Nephron progenitor cell (in vitro differentiated cells): ENCODE measurements around the gene HIP1R.
"Not testable (repeated sequence)": the region's sequence is repeated elsewhere in the genome, so short reads cannot be mapped to it uniquely, and the experiment has no call there.

Source experiments
- DNase-seq: peaks from one replicate; pipeline ENCODE4 v3.0.0; 2021
- H3K27ac Mint-ChIP-seq: 2 replicates; pipeline ENCODE4 v1.8.0; 2021; ENCODE audit warnings: mild to moderate bottlenecking, moderate library complexity, mixed read lengths
- H3K27me3 Mint-ChIP-seq: 2 replicates; pipeline ENCODE4 v1.8.0; 2021; ENCODE audit warnings: mild to moderate bottlenecking, low read depth, mixed read lengths; ENCODE audit not compliant: poor library complexity
- H3K36me3 Mint-ChIP-seq: 2 replicates; pipeline ENCODE4 v1.8.0; 2021; ENCODE audit warnings: low read depth, mixed read lengths
- H3K4me1 Mint-ChIP-seq: 2 replicates; pipeline ENCODE4 v1.8.0; 2021; ENCODE audit warnings: mixed read lengths
- H3K4me3 Mint-ChIP-seq: 2 replicates; pipeline ENCODE4 v1.8.0; 2021; ENCODE audit warnings: mild to moderate bottlenecking, moderate library complexity, mixed read lengths
- H3K9me3 Mint-ChIP-seq: 2 replicates; pipeline ENCODE4 v1.8.0; 2021; ENCODE audit warnings: mild to moderate bottlenecking, moderate library complexity, mixed read lengths
- TF ChIP-seq, protein P1 (sequence below): fragments of 200-600 bp; sonication (generic); IDR thresholded peaks from 2 replicates; pipeline ENCODE4 v1.5.0; 2021; ENCODE audit warnings: antibody characterized with exemption

The HIP1R gene

GRCh38 chr12:122886851-122887818 is 51.9 kb downstream of the HIP1R start:
- no peak for DNase-seq
- H3K27me3 Mint-ChIP-seq = no peaks in the 10 kb centered on the region
- no peak overlapping the region for H3K27ac Mint-ChIP-seq
- peaks cover 60% of the 10 kb centered on the region for H3K4me1 Mint-ChIP-seq
- no peaks in the 10 kb centered on the region for H3K9me3 Mint-ChIP-seq
- TF ChIP-seq, protein P1, sequence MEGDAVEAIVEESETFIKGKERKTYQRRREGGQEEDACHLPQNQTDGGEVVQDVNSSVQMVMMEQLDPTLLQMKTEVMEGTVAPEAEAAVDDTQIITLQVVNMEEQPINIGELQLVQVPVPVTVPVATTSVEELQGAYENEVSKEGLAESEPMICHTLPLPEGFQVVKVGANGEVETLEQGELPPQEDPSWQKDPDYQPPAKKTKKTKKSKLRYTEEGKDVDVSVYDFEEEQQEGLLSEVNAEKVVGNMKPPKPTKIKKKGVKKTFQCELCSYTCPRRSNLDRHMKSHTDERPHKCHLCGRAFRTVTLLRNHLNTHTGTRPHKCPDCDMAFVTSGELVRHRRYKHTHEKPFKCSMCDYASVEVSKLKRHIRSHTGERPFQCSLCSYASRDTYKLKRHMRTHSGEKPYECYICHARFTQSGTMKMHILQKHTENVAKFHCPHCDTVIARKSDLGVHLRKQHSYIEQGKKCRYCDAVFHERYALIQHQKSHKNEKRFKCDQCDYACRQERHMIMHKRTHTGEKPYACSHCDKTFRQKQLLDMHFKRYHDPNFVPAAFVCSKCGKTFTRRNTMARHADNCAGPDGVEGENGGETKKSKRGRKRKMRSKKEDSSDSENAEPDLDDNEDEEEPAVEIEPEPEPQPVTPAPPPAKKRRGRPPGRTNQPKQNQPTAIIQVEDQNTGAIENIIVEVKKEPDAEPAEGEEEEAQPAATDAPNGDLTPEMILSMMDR = no peak
- H3K36me3 Mint-ChIP-seq = peaks cover 5% of the 10 kb centered on the region
- no peak overlapping the region for H3K4me3 Mint-ChIP-seq

DNA sequence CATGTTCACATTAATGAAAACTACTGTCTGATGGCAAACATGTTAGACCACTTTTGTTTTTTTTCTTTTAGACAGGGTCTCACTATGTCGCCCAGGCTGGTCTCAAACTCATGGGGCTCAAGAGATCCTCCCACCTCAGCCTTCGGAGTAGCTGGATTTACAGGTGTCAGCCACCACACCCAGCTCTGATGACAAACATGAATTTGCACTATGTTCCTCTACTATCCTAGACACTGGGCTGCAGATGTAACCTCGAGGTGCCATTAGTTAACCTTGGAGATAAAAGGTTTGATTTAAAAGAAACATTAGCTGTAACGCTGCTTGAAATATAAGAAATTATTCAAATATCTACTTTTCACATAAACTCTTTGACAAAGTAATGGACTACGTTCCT is 52.6 kb downstream of the HIP1R start:
- H3K27ac Mint-ChIP-seq = no peak overlapping the region
- TF ChIP-seq, protein P1 = no peak

GRCh38 chr12:122888232-122888752 is 53.0 kb downstream of the HIP1R start:
- no peaks in the 10 kb centered on the region for H3K9me3 Mint-ChIP-seq
- H3K36me3 Mint-ChIP-seq = peaks cover 5% of the 10 kb centered on the region
- peaks cover 66% of the 10 kb centered on the region for H3K4me1 Mint-ChIP-seq
- H3K27me3 Mint-ChIP-seq = no peaks in the 10 kb centered on the region
- DNase-seq = no peak
- H3K4me3 Mint-ChIP-seq = no peak overlapping the region
- TF ChIP-seq, protein P1 = no peak
- H3K27ac Mint-ChIP-seq = peak overlapping the region; percentile 25

More for the DNA sequence above, 52.6 kb downstream of the HIP1R start:
- Mint-ChIP-seq H3K9me3 (no peaks in the 10 kb centered on the region), H3K27me3 (no peaks in the 10 kb centered on the region), H3K4me3 (no peak overlapping the region), H3K36me3 (peaks cover 5% of the 10 kb centered on the region), H3K4me1 (peaks cover 65% of the 10 kb centered on the region)
- no peak for DNase-seq

- H3K4me1 Mint-ChIP-seq = peaks cover 68% of the 10 kb centered on the region
- H3K36me3 Mint-ChIP-seq = no peaks in the 10 kb centered on the region
- H3K4me3 Mint-ChIP-seq = no peak overlapping the region
- H3K27me3 Mint-ChIP-seq = peaks cover 6% of the 10 kb centered on the region
- no peaks in the 10 kb centered on the region for H3K9me3 Mint-ChIP-seq
- TF ChIP-seq, protein P1 = no peak
- no peak for DNase-seq
- H3K27ac Mint-ChIP-seq = peak overlapping the region; percentile 38
Observed at GRCh38 chr12:122889761-122890520, 54.7 kb downstream of the HIP1R start.

GRCh38 chr12:122891661-122892525 is 56.6 kb downstream of the HIP1R start:
- no peak for DNase-seq
- Mint-ChIP-seq H3K4me3 (peak overlapping the region; percentile 65), H3K4me1 (peaks cover 74% of the 10 kb centered on the region)

GRCh38 chr12:122892724-122893123 is 57.5 kb downstream of the HIP1R start:
- H3K36me3 Mint-ChIP-seq, DNase-seq, H3K27ac Mint-ChIP-seq, H3K9me3 Mint-ChIP-seq, H3K4me3 Mint-ChIP-seq: not testable (repeated sequence)
- Mint-ChIP-seq H3K4me1 (peaks cover 65% of the 10 kb centered on the region), H3K27me3 (peaks cover 25% of the 10 kb centered on the region)

More at GRCh38 chr12:122891661-122892525, 56.6 kb downstream of the HIP1R start:
- TF ChIP-seq, protein P1 = no peak
- H3K27me3 Mint-ChIP-seq = peaks cover 18% of the 10 kb centered on the region
- H3K9me3 Mint-ChIP-seq = peaks cover 7% of the 10 kb centered on the region
- no peaks in the 10 kb centered on the region for H3K36me3 Mint-ChIP-seq
- H3K27ac Mint-ChIP-seq = peak overlapping the region; percentile 71
